Measurements from ENCODE around the gene ANKMY1.
A peak's percentile ranks its signal among the peaks of the same experiment; 100 is the strongest.

ANKMY1 gene

GRCh38 chr2:240578488-240578887 is 20.7 kb upstream of the ANKMY1 start:
- peaks cover 15% of the 10 kb centered on the region for H3K36me3 Mint-ChIP-seq (ENCODE audit: low read depth)

GRCh38 chr2:240578110-240578450 is 20.3 kb upstream of the ANKMY1 start:
- Mint-ChIP-seq H3K36me3 (ENCODE audit: low read depth) (peaks cover 15% of the 10 kb centered on the region), H3K4me1 (ENCODE audit: low read depth) (peaks cover 21% of the 10 kb centered on the region), H3K9me3 (no peaks in the 10 kb centered on the region), H3K27me3 (ENCODE audit: low read depth) (no peaks in the 10 kb centered on the region), H3K4me3 (no peak overlapping the region), H3K27ac (no peak overlapping the region)

More at GRCh38 chr2:240578488-240578887, 20.7 kb upstream of the ANKMY1 start:
- Mint-ChIP-seq H3K4me1 (ENCODE audit: low read depth) (peaks cover 21% of the 10 kb centered on the region), H3K4me3 (no peak overlapping the region), H3K27ac (no peak overlapping the region), H3K9me3 (no peaks in the 10 kb centered on the region), H3K27me3 (ENCODE audit: low read depth) (no peaks in the 10 kb centered on the region)

- Mint-ChIP-seq H3K36me3 (ENCODE audit: low read depth) (peaks cover 15% of the 10 kb centered on the region), H3K27ac (no peak overlapping the region), H3K9me3 (no peaks in the 10 kb centered on the region), H3K27me3 (ENCODE audit: low read depth) (no peaks in the 10 kb centered on the region), H3K4me3 (no peak overlapping the region), H3K4me1 (ENCODE audit: low read depth) (peaks cover 19% of the 10 kb centered on the region)
Observed at GRCh38 chr2:240577281-240578109, 19.7 kb upstream of the ANKMY1 start.

GRCh38 chr2:240576436-240577205 is 18.8 kb upstream of the ANKMY1 start:
- no peak overlapping the region for H3K4me3 Mint-ChIP-seq
- H3K27ac Mint-ChIP-seq, result no peak overlapping the region

DNA sequence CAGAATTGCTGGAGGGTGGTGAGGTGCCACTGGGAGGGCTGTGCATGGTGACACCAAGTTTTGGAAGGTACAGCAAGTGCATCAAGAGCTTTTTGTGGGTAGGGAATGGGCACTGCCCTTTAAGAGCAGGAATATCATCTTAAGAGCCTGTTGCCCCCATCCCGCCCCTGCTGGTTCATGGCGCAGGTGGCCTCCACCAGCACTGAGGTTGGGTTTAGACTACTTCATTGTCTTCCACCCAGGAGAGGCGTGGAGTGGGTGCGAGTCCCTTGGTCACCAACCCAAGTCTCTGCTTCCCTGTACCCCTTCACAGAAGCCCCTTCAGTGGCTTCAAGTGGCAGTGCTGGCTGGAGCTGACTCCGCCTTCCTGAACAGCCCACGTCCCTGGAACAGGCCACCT is 18.2 kb upstream of the ANKMY1 start:
- Mint-ChIP-seq H3K4me3 (no peak overlapping the region), H3K36me3 (ENCODE audit: low read depth) (peaks cover 15% of the 10 kb centered on the region), H3K27me3 (ENCODE audit: low read depth) (no peaks in the 10 kb centered on the region), H3K4me1 (ENCODE audit: low read depth) (peaks cover 22% of the 10 kb centered on the region), H3K27ac (no peak overlapping the region), H3K9me3 (no peaks in the 10 kb centered on the region)

More at GRCh38 chr2:240576436-240577205, 18.8 kb upstream of the ANKMY1 start:
- no peaks in the 10 kb centered on the region for H3K9me3 Mint-ChIP-seq
- H3K36me3 Mint-ChIP-seq (ENCODE audit: low read depth), result peaks cover 13% of the 10 kb centered on the region
- H3K4me1 Mint-ChIP-seq (ENCODE audit: low read depth), result peaks cover 18% of the 10 kb centered on the region
- H3K27me3 Mint-ChIP-seq (ENCODE audit: low read depth), result no peaks in the 10 kb centered on the region

DNA sequence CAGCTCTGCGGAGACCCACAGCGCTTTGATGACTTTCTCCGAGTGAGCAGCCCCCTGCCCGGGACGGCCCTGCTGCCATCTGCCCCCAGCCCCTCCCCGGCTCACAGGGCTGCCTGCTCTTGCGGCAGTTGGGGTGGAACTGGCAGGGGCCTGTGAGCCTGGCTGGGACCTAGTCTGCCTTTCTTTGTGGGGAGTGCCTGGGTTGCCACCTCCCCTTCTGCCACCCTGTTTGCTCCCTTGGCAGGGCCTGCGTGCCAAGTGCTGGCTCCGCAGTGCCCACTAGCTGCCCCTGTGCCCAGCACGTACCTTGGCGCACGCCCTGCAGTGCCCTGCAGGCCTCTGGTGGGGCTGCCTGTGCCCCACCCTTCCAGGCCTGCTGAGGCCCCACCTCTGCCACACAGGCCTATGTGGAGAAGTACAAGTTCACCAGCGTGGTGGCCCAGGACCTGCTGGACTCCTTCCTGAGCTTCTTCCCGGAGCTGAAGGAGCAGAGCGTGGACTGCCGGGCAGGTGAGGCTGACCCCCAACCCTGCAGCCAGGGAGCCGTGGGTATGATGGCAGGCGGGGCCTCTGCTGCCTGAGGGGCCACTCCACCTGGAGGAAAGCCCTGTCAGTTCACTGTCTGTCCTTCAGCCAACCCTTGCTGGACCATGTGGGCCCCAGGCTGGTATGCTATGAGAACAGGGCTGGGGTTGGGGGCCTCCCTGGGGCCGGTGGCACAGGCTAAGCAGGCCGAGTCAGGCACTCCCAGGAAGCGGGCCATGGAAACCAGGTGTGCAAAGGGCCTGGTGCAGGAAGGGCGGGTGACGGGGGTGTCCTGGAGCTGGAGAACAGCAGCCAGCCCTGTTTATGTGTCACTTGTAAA is 17.5 kb upstream of the ANKMY1 start:
- Mint-ChIP-seq H3K27me3 (ENCODE audit: low read depth) (no peaks in the 10 kb centered on the region), H3K9me3 (no peaks in the 10 kb centered on the region), H3K4me1 (ENCODE audit: low read depth) (peaks cover 22% of the 10 kb centered on the region), H3K36me3 (ENCODE audit: low read depth) (peaks cover 8% of the 10 kb centered on the region), H3K27ac (no peak overlapping the region), H3K4me3 (no peak overlapping the region)

DNA sequence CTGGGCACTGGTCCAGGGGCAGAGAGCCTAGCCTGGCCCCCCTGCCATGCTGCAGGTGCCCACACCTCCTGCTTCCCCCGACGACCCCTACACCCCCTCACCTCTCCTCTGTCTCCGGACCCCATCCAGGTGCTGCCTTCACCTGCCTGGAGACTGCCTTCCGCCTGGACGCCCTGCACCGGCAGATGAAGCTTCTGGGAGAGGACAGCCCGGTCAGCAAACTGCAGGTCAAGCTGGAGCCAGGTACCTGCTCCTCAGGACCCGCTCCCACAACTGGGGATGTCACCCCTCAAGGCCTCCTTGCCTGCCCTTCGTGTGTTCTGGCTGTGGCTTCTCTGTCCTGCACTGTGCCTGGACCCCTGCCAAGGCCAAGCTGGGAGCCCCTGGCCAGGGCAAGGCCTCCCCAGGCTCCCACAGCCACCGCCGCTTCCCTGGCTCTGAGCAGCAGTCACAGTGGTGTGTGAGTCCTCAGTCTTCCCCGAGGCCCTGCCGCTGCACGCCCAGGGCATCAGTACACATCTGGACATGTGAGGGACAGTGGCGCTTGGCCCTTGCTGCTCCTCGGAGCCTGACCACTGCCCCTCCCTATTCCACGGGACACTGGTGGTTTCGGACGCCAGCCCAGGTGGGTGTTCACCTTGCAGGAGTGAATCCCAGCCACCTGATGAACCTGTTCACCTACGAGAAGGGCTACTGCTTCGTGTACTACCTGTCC is 16.8 kb upstream of the ANKMY1 start:
- no peaks in the 10 kb centered on the region for H3K9me3 Mint-ChIP-seq
- no peaks in the 10 kb centered on the region for H3K27me3 Mint-ChIP-seq (ENCODE audit: low read depth)
- H3K27ac Mint-ChIP-seq, result no peak overlapping the region
- H3K4me3 Mint-ChIP-seq, result no peak overlapping the region
- H3K36me3 Mint-ChIP-seq (ENCODE audit: low read depth), result peaks cover 10% of the 10 kb centered on the region
- H3K4me1 Mint-ChIP-seq (ENCODE audit: low read depth), result peaks cover 19% of the 10 kb centered on the region

DNA sequence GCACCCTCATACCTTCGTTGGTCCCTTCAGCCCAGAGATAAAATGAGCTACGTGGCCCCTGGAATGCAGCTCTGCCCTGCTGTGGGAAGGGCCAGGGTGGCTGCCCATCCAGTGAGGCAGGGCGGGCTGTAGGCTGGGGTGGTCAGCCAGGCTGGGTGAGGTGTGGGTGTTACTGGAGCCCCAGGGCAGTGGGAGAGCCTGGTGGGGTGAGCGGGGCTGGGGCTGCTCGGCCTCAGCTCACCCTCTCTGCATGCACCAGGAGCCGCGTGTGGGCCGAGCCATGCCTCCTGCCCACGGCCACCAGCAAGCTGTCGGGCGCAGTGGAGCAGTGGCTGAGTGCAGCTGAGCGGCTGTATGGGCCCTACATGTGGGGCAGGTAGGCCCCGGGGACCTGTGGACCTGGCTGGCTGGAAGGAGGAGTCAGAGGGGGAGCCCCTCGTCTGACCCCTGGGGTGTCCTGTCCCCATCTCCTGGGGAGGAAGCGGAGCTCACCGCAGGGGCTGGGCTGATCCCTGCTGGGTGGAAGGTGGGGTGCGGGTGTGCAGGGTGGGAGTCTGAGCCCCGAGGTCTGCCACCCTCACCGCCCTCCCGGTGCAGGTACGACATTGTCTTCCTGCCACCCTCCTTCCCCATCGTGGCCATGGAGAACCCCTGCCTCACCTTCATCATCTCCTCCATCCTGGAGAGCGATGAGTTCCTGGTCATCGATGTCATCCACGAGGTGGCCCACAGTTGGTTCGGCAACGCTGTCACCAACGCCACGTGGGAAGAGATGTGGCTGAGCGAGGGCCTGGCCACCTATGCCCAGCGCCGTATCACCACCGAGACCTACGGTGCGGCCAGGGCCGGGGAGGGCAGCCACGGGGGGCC is 16.0 kb upstream of the ANKMY1 start:
- H3K9me3 Mint-ChIP-seq, result no peaks in the 10 kb centered on the region
- H3K27me3 Mint-ChIP-seq (ENCODE audit: low read depth), result no peaks in the 10 kb centered on the region
- H3K4me1 Mint-ChIP-seq (ENCODE audit: low read depth), result peaks cover 18% of the 10 kb centered on the region
- H3K27ac Mint-ChIP-seq, result no peak overlapping the region
- peaks cover 7% of the 10 kb centered on the region for H3K36me3 Mint-ChIP-seq (ENCODE audit: low read depth)
- no peak overlapping the region for H3K4me3 Mint-ChIP-seq

DNA sequence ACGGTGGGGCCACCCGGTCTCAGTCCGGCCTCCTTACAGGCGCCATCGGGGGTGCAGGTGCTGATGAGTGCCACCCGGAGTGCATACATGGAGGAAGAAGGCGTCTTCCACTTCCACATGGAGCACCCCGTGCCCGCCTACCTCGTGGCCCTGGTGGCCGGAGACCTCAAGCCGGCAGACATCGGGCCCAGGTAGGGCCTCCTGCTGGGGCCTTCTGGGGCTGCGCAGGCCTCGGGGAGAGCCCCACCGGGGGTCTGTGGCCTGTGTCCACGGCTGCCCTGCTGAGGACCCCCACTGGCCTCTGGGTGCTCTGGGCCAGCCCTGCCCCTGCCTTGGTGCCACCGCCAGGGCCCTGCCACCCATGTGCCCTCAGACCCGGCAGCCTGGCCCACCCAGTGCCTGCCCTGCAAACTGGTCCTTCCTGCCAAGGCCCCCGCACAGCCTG is 15.3 kb upstream of the ANKMY1 start:
- peaks cover 5% of the 10 kb centered on the region for H3K36me3 Mint-ChIP-seq (ENCODE audit: low read depth)
- H3K27ac Mint-ChIP-seq, result no peak overlapping the region

GRCh38 chr2:240572141-240573031 is 14.6 kb upstream of the ANKMY1 start:
- Mint-ChIP-seq H3K36me3 (ENCODE audit: low read depth) (peaks cover 7% of the 10 kb centered on the region), H3K27ac (no peak overlapping the region), H3K4me3 (no peak overlapping the region), H3K4me1 (ENCODE audit: low read depth) (peaks cover 23% of the 10 kb centered on the region), H3K27me3 (ENCODE audit: low read depth) (no peaks in the 10 kb centered on the region), H3K9me3 (no peaks in the 10 kb centered on the region)

More for the DNA sequence above, 15.3 kb upstream of the ANKMY1 start:
- Mint-ChIP-seq H3K9me3 (no peaks in the 10 kb centered on the region), H3K4me1 (ENCODE audit: low read depth) (peaks cover 18% of the 10 kb centered on the region), H3K4me3 (no peak overlapping the region), H3K27me3 (ENCODE audit: low read depth) (no peaks in the 10 kb centered on the region)

GRCh38 chr2:240571314-240571973 is 13.7 kb upstream of the ANKMY1 start:
- Mint-ChIP-seq H3K9me3 (no peaks in the 10 kb centered on the region), H3K27me3 (ENCODE audit: low read depth) (no peaks in the 10 kb centered on the region), H3K4me3 (peak overlapping the region; percentile 49), H3K4me1 (ENCODE audit: low read depth) (peaks cover 28% of the 10 kb centered on the region), H3K36me3 (ENCODE audit: low read depth) (peaks cover 7% of the 10 kb centered on the region), H3K27ac (no peak overlapping the region)

Data from T-helper 1 cell treated with Interleukin-12 subunit alpha and Interleukin-12 subunit beta and Interleukin-4 antibody, amounts not matched to agents 30 μg/mL and 1 μg/mL, for 36 hours (primary cell).